MM.1S (cell line): ENCODE results near the gene WBP4.
A peak's percentile ranks its signal among the peaks of the same experiment; 100 is the strongest.

Experiments used
- DNase-seq: peaks from one replicate; pipeline ENCODE4 v3.0.0-alpha.2; 2015
- H2AFZ ChIP-seq: fragments of 300-600 bp; sonication (generic); 2 replicates; pipeline ENCODE4 v1.6.0; 2016; ENCODE audit warnings: antibody characterized with exemption, low read length
- H3F3A ChIP-seq: fragments of 300-600 bp; sonication (generic); 2 replicates; pipeline ENCODE4 v1.6.1; 2016; ENCODE audit warnings: mild to moderate bottlenecking, antibody characterized with exemption, low read length, moderate library complexity, mixed read lengths; ENCODE audit not compliant: insufficient read depth
- H3K27ac ChIP-seq: fragments of 300-600 bp; sonication (generic); 2 replicates; pipeline ENCODE4 v1.5.1; 2016; ENCODE audit warnings: mild to moderate bottlenecking, low read length
- H3K27me3 ChIP-seq: fragments of 300-600 bp; sonication (generic); replicated peaks from 2 replicates; pipeline ENCODE4 v1.6.0; 2016; ENCODE audit warnings: low read length; ENCODE audit not compliant: insufficient read depth
- H3K36me3 ChIP-seq: fragments of 300-600 bp; sonication (generic); replicated peaks from 2 replicates; pipeline ENCODE4 v1.6.1; 2016; ENCODE audit warnings: mild to moderate bottlenecking, low read length, mixed read lengths; ENCODE audit not compliant: insufficient read depth
- H3K4me1 ChIP-seq: fragments of 300-600 bp; sonication (generic); 2 replicates; pipeline ENCODE4 v1.6.1; 2016; ENCODE audit warnings: low read length, mixed read lengths
- H3K4me2 ChIP-seq: fragments of 300-600 bp; sonication (generic); 2 replicates; pipeline ENCODE4 v1.6.0; 2016; ENCODE audit warnings: low read depth, low read length
- H3K4me3 ChIP-seq: fragments of 300-600 bp; sonication (generic); 2 replicates; pipeline ENCODE4 v1.5.1; 2016; ENCODE audit warnings: low read length, mixed read lengths
- H3K79me2 ChIP-seq: fragments of 300-600 bp; sonication (generic); 2 replicates; pipeline ENCODE4 v1.6.1; 2016; ENCODE audit warnings: mixed run types, low read length, mixed read lengths
- H3K9ac ChIP-seq: fragments of 300-600 bp; sonication (generic); 2 replicates; pipeline ENCODE4 v1.6.1; 2016; ENCODE audit warnings: low read length, mixed read lengths
- H3K9me2 ChIP-seq: fragments of 300-600 bp; sonication (generic); replicated peaks from 2 replicates; pipeline ENCODE4 v1.6.1; 2016; ENCODE audit warnings: mild to moderate bottlenecking, low read length, mixed read lengths; ENCODE audit not compliant: insufficient read depth
- H3K9me3 ChIP-seq: fragments of 300-600 bp; sonication (generic); replicated peaks from 2 replicates; pipeline ENCODE4 v1.6.1; 2016; ENCODE audit warnings: mild to moderate bottlenecking, low read length, mixed read lengths; ENCODE audit not compliant: insufficient read depth
- H4K20me1 ChIP-seq: fragments of 300-600 bp; sonication (generic); 2 replicates; pipeline ENCODE4 v1.6.1; 2016; ENCODE audit warnings: mild to moderate bottlenecking, low read length, moderate library complexity, mixed read lengths; ENCODE audit not compliant: insufficient read depth
- EZH2 ChIP-seq: fragments of 300-600 bp; sonication (generic); optimal IDR thresholded peaks from 2 replicates; pipeline ENCODE3; 2017; ENCODE audit warnings: low read depth, mild to moderate bottlenecking, antibody characterized with exemption, low read length, mixed read lengths
- EZH2phosphoT487 ChIP-seq: fragments of 300-600 bp; sonication (generic); IDR thresholded peaks from 2 replicates; pipeline ENCODE4 v1.6.1; 2018; ENCODE audit warnings: antibody characterized with exemption, low read length
- TF ChIP-seq, protein P1 (sequence below): fragments of 300-600 bp; sonication (generic); IDR thresholded peaks from 2 replicates; pipeline ENCODE4 v1.5.1; 2016; ENCODE audit warnings: antibody characterized with exemption, low read length, mixed read lengths

The WBP4 gene, protein sequence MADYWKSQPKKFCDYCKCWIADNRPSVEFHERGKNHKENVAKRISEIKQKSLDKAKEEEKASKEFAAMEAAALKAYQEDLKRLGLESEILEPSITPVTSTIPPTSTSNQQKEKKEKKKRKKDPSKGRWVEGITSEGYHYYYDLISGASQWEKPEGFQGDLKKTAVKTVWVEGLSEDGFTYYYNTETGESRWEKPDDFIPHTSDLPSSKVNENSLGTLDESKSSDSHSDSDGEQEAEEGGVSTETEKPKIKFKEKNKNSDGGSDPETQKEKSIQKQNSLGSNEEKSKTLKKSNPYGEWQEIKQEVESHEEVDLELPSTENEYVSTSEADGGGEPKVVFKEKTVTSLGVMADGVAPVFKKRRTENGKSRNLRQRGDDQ

DNA sequence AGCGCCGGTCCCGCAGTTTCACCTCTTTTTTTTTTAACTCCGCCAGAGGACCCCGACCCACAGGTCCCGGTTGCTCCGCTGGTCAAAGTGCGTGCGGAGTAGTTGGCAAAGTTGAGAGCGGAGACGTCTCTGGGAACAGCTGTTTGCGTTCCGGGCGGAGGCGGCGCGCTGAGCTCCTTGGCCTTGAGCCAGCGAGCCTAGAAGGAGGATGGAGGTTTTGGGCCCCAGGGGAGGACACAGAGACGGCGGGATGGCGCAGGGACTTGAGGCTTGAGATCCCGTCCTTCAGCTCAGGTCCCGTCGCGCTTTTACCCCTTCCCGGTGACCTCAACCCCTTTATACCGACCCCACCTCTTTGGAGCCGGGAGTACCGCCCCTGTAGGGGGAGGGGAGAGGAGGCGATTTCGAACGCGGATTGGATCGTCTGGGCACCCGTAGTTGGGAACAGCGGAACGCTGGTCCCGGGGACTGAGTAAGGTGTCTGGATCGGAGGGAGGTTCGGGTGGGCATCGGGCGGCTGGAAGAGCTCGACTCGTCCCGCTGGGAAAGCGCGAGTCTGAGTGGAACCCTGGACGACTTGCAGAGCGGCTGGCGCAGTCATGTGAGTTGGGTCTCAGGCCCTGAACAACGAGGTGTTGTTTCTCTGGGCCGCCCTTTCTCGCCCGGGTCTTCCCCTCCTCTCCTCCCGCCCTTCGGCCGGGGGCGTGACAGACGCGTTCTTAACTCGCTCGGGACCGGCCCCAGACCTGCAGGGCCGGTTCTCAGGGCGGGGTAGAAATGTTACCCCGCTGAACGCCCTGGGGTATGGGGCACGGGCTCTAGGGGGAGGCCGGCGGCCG lies at the start of gene WBP4:
WBP4 (plus strand) TSS at position 435 of the 839 bp plus-strand sequence; CDS start at position 600, 165 bp downstream.
- Histone ChIP-seq H3K4me3 (peak within 1 kb of the TSS; percentile 84), H2AFZ (peak within 1 kb of the TSS; percentile 78), H3K27me3 (no peaks in the 10 kb centered on the region), H3K4me2 (peak within 1 kb of the TSS; percentile 69), H3K4me1 (peaks cover 7% of the 10 kb centered on the region; the same call in 1 of the 2 replicates), H4K20me1 (no peaks in the 10 kb centered on the region), H3K79me2 (peaks cover 61% of the 10 kb centered on the region), H3K9me3 (no peaks in the 10 kb centered on the region), H3K27ac (peak within 1 kb of the TSS; percentile 89), H3K9me2 (no peaks in the 10 kb centered on the region), H3K9ac (peak within 1 kb of the TSS; percentile 71), H3K36me3 (no peaks in the 10 kb centered on the region), H3F3A (peaks cover 25% of the 10 kb centered on the region)
- peak; percentile 87 for DNase-seq
- TF ChIP-seq, protein P1, sequence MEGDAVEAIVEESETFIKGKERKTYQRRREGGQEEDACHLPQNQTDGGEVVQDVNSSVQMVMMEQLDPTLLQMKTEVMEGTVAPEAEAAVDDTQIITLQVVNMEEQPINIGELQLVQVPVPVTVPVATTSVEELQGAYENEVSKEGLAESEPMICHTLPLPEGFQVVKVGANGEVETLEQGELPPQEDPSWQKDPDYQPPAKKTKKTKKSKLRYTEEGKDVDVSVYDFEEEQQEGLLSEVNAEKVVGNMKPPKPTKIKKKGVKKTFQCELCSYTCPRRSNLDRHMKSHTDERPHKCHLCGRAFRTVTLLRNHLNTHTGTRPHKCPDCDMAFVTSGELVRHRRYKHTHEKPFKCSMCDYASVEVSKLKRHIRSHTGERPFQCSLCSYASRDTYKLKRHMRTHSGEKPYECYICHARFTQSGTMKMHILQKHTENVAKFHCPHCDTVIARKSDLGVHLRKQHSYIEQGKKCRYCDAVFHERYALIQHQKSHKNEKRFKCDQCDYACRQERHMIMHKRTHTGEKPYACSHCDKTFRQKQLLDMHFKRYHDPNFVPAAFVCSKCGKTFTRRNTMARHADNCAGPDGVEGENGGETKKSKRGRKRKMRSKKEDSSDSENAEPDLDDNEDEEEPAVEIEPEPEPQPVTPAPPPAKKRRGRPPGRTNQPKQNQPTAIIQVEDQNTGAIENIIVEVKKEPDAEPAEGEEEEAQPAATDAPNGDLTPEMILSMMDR: no peak
- no peak for TF ChIP-seq EZH2
- no peak for TF ChIP-seq EZH2phosphoT487

DNA sequence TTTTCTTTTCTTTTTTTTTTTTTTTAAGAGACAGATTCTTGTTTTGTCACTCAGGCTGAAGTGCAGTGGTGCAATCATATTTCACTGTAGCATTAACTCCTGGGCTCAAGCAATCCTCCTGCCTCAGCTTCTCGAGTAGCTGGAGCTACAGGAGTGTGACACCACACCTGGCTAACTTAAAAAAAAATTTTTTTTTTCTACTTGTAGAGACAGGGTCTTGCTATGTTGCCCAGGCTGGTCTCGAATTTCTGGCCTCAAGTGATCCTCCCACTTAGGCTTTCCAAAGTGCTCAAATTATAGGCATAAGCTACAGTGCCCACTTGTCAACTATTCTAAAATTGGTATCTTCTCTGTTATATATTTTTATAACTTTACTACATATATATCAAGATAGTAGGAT lies 48.8 kb upstream of the WBP4 start:
- no peaks in the 10 kb centered on the region for H3K9me2 ChIP-seq
- peaks cover 4% of the 10 kb centered on the region for H3F3A ChIP-seq
- no peak for DNase-seq
- no peak overlapping the region for H3K9ac ChIP-seq
- H3K9me3 ChIP-seq: no peaks in the 10 kb centered on the region
- H3K79me2 ChIP-seq: peaks cover 92% of the 10 kb centered on the region
- H3K36me3 ChIP-seq: no peaks in the 10 kb centered on the region
- H3K27me3 ChIP-seq: no peaks in the 10 kb centered on the region
- H3K27ac ChIP-seq: no peak overlapping the region
- H2AFZ ChIP-seq: no peak overlapping the region
- TF ChIP-seq, protein P1: no peak
- TF ChIP-seq EZH2: no peak
- no peak for TF ChIP-seq EZH2phosphoT487
- H3K4me3 ChIP-seq: no peak overlapping the region
- H3K4me2 ChIP-seq: no peak overlapping the region
- H3K4me1 ChIP-seq: peaks cover 29% of the 10 kb centered on the region
- H4K20me1 ChIP-seq: no peaks in the 10 kb centered on the region

DNA sequence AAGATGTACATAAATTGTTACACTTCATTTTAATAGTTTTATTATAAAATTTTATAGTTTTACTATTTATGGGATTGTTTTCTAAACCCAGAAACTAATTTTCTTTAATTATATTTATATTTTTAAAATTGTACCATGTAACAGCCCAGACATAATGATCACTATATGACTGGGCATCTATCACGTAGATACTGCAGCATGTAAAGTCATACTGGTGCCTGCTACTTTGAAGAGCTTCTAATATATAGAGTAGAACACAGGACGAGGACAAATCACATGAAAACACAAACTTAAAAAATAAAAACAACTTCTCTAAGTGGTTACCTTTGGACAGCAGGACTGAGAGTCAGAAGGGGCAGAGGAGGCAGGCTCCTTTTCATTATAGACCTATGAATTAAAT lies 47.5 kb upstream of the WBP4 start:
- no peak overlapping the region for H3K4me3 ChIP-seq
- no peaks in the 10 kb centered on the region for H3K36me3 ChIP-seq
- H3K27ac ChIP-seq: no peak overlapping the region
- no peak overlapping the region for H3K4me2 ChIP-seq
- peaks cover 17% of the 10 kb centered on the region; the same call in 1 of the 2 replicates for H3K4me1 ChIP-seq
- peaks cover 3% of the 10 kb centered on the region; the same call in 1 of the 2 replicates for H3F3A ChIP-seq
- no peaks in the 10 kb centered on the region for H3K27me3 ChIP-seq
- no peak for DNase-seq
- no peak overlapping the region for H2AFZ ChIP-seq
- no peaks in the 10 kb centered on the region for H4K20me1 ChIP-seq
- peaks cover 90% of the 10 kb centered on the region for H3K79me2 ChIP-seq
- H3K9ac ChIP-seq: no peak overlapping the region
- H3K9me3 ChIP-seq: no peaks in the 10 kb centered on the region
- TF ChIP-seq EZH2phosphoT487 (no peak), EZH2 (no peak)
- TF ChIP-seq, protein P1: no peak
- H3K9me2 ChIP-seq: no peaks in the 10 kb centered on the region
